Hepatic stellate cell (primary cell): ENCODE measurements around the gene GRAMD1A.
"Not testable (repeated sequence)": the region's sequence is repeated elsewhere in the genome, so short reads cannot be mapped to it uniquely, and the experiment has no call there.

Source experiments
- DNase-seq: peaks from one replicate; pipeline ENCODE4 v3.0.0; 2011; ENCODE audit warnings: low spot score

GRAMD1A gene

GRCh38 chr19:35038623-35039512 is 38.7 kb downstream of the GRAMD1A start:
- no peak for DNase-seq

GRCh38 chr19:35039881-35040825 is 40.0 kb downstream of the GRAMD1A start:
- DNase-seq: no peak

GRCh38 chr19:35040826-35041547 is 40.9 kb downstream of the GRAMD1A start:
- DNase-seq: peak; percentile 64

- no peak for DNase-seq
These were observed 41.5 kb downstream of the GRAMD1A start, which contains the start of gene HPN for GRCh38 chr19:35041548-35042055. HPN (plus strand) TSS chr19:35041721; CDS start chr19:35042507, 786 bp downstream.

GRCh38 chr19:35042056-35042730 is 42.1 kb downstream of the GRAMD1A start:
- DNase-seq: no peak

GRCh38 chr19:35042954-35043604 is 43.0 kb downstream of the GRAMD1A start:
- DNase-seq: no peak

GRCh38 chr19:35043906-35044305 is 43.8 kb downstream of the GRAMD1A start:
- no peak for DNase-seq

GRCh38 chr19:35044317-35045117 is 44.4 kb downstream of the GRAMD1A start:
- peak; percentile 78 for DNase-seq

GRCh38 chr19:35045667-35046300 is 45.7 kb downstream of the GRAMD1A start:
- DNase-seq: peak; percentile 80

- DNase-seq: no peak
These were observed 46.3 kb downstream of the GRAMD1A start for GRCh38 chr19:35046461-35046860.

GRCh38 chr19:35048911-35049411 is 48.8 kb downstream of the GRAMD1A start:
- DNase-seq: no peak

- no peak for DNase-seq
These were observed 49.3 kb downstream of the GRAMD1A start for GRCh38 chr19:35049456-35049855.

GRCh38 chr19:35050662-35051061 is 50.5 kb downstream of the GRAMD1A start:
- DNase-seq: not testable (repeated sequence)

GRCh38 chr19:35051268-35051667 is 51.1 kb downstream of the GRAMD1A start:
- not testable (repeated sequence) for DNase-seq

- no peak for DNase-seq
These were observed 51.7 kb downstream of the GRAMD1A start for GRCh38 chr19:35051796-35052195.

- DNase-seq: no peak
These were observed 52.6 kb downstream of the GRAMD1A start for GRCh38 chr19:35052599-35053190.

GRCh38 chr19:35053667-35054293 is 53.7 kb downstream of the GRAMD1A start:
- DNase-seq: no peak

- no peak for DNase-seq
These were observed 54.5 kb downstream of the GRAMD1A start for GRCh38 chr19:35054626-35055025.
